Left ventricle myocardium inferior (tissue), 1 donor: ENCODE data around the gene SEMA7A. TPM values are rescaled to one million over a fixed set of nuclear protein-coding genes. Genes with fewer than 3 reads are reported as not detected.

Experiments used
- DNase-seq: peaks from one replicate; pipeline ENCODE4 v3.0.0-alpha.2; 2020
- H3K27ac ChIP-seq: fragments of 200-600 bp; replicated peaks from 2 replicates; pipeline ENCODE4 v1.8.0; 2021
- H3K27me3 ChIP-seq: fragments of 200-600 bp; 2 replicates; pipeline ENCODE4 v1.8.0; 2021; ENCODE audit warnings: low read depth
- H3K36me3 ChIP-seq: fragments of 200-600 bp; 2 replicates; pipeline ENCODE4 v1.8.0; 2021
- H3K4me1 ChIP-seq: fragments of 200-600 bp; 2 replicates; pipeline ENCODE4 v1.8.0; 2021
- H3K4me3 ChIP-seq: fragments of 200-600 bp; 2 replicates; pipeline ENCODE4 v1.8.0; 2021; ENCODE audit warnings: mild to moderate bottlenecking, moderate library complexity
- H3K9me3 ChIP-seq: fragments of 200-600 bp; replicated peaks from 2 replicates; pipeline ENCODE4 v1.8.0; 2021
- intact Hi-C: fragments of 100-400 bp; cut with micrococcal nuclease; formaldehyde crosslinking; loops from one replicate; pipeline ENCODE4 v1.11.0; 2022
- total RNA-seq: library from RNA; stranded (reverse); fragmentation: NEBNext Ultra II Directional; extraction: Animal tissue kit (Norgen Biotek cat#: 25700); gene quantifications from one replicate; pipeline ENCODE4 v1.2.1, GENCODE V29; 2021
- TF ChIP-seq, protein P1 (sequence below): fragments of 200-600 bp; IDR thresholded peaks from 2 replicates; pipeline ENCODE4 v1.8.0; 2021; ENCODE audit warnings: antibody characterized with exemption, mild to moderate bottlenecking, borderline replicate concordance
- donor health status: DM: no; HTN: yes; CAD: no; lungs with severe emphysema.

Gene SEMA7A
- total RNA-seq, 1 donor from 2014 or later, result 1.5 TPM

DNA sequence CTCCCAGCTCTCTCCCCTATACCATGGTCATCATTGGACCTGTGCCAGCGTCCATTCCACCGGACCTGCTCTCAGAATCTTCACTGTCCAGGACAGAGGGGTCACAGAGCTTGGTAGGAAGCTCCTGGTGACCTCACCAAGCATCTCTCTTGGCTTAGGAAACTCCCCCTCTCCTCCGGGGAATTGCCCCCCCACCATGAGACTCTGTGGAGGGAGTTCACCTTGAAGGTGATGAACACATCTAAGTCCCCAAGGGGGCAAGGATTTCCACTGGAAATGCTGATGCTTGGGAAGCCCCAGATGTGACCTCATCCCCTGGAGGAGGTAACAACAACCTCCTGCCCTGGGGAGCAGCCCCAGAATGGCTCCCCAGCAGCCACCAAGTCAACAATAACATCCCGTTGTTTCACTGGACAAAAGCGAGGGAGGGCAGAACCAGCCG lies 3.2 kb downstream of the SEMA7A start:
- Histone ChIP-seq H3K27ac (no peak overlapping the region), H3K4me3 (no peak overlapping the region), H3K4me1 (peaks cover 26% of the 10 kb centered on the region), H3K36me3 (no peaks in the 10 kb centered on the region), H3K9me3 (no peaks in the 10 kb centered on the region), H3K27me3 (peaks cover 16% of the 10 kb centered on the region)
- DNase-seq, result no peak
- TF ChIP-seq, protein P1, sequence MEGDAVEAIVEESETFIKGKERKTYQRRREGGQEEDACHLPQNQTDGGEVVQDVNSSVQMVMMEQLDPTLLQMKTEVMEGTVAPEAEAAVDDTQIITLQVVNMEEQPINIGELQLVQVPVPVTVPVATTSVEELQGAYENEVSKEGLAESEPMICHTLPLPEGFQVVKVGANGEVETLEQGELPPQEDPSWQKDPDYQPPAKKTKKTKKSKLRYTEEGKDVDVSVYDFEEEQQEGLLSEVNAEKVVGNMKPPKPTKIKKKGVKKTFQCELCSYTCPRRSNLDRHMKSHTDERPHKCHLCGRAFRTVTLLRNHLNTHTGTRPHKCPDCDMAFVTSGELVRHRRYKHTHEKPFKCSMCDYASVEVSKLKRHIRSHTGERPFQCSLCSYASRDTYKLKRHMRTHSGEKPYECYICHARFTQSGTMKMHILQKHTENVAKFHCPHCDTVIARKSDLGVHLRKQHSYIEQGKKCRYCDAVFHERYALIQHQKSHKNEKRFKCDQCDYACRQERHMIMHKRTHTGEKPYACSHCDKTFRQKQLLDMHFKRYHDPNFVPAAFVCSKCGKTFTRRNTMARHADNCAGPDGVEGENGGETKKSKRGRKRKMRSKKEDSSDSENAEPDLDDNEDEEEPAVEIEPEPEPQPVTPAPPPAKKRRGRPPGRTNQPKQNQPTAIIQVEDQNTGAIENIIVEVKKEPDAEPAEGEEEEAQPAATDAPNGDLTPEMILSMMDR, result no peak
- intact Hi-C loops, result no loop called here

- Histone ChIP-seq H3K27ac (no peak overlapping the region), H3K36me3 (no peaks in the 10 kb centered on the region), H3K27me3 (peaks cover 16% of the 10 kb centered on the region), H3K4me1 (peaks cover 26% of the 10 kb centered on the region), H3K4me3 (no peak overlapping the region), H3K9me3 (no peaks in the 10 kb centered on the region)
- intact Hi-C loops, result no loop called here
- TF ChIP-seq, protein P1, result no peak
- DNase-seq, result no peak
These were observed 3.9 kb downstream of the SEMA7A start for GRCh38 chr15:74429781-74430400.

GRCh38 chr15:74428970-74429780 lies 4.6 kb downstream of the SEMA7A start:
- no peak for DNase-seq
- Histone ChIP-seq H3K27me3 (peaks cover 16% of the 10 kb centered on the region), H3K36me3 (no peaks in the 10 kb centered on the region), H3K9me3 (no peaks in the 10 kb centered on the region), H3K4me1 (peaks cover 21% of the 10 kb centered on the region), H3K27ac (no peak overlapping the region), H3K4me3 (no peak overlapping the region)
- TF ChIP-seq, protein P1, result no peak
- intact Hi-C loops, result no loop called here

GRCh38 chr15:74428442-74428787 lies 5.3 kb downstream of the SEMA7A start:
- no peak for DNase-seq
- intact Hi-C loops, result no loop called here
- H3K4me3 ChIP-seq, result no peak overlapping the region
- no peaks in the 10 kb centered on the region for H3K36me3 ChIP-seq
- peaks cover 14% of the 10 kb centered on the region for H3K27me3 ChIP-seq
- TF ChIP-seq, protein P1, result no peak
- no peak overlapping the region for H3K27ac ChIP-seq
- H3K4me1 ChIP-seq, result peaks cover 21% of the 10 kb centered on the region
- no peaks in the 10 kb centered on the region for H3K9me3 ChIP-seq

DNA sequence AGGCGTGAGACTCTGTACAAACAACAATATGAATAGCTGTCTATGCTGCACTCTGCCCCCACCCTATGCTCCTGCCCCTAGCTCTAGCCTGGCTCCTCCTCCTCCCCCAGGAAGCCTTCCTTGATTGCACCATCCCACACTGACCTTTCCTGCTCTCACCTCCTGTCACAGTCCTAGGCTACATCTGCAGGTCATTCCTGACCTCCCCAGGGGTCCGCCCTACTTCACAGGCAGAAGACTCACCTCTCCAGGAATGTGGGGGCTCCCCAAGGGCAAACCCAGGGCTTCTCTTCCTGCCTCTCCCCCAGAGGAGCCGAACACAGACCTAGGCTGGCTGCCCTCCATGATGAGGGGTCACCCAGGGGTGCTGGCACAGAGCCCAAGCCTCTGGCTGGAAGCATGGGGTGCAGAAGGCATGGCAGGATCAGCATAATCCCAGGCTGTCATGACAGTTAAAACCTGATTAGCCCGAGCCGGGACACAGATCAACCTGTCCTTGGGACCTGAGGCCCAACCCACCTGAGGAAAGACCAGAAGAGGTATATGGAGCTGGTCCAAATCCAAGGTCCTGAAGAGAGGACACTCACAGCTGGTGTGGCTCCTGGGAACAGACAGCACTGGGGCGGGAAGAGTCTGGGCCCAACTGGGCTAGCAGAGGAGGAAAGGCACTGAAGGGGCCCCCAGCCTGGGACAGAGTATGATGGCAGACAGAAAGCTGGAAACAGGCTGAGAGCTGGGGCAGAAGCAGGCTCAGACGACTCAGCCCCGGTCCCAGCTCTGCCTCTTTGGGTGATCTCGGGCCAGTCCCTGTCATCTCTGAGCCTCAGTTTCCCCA lies 5.9 kb downstream of the SEMA7A start:
- no peak overlapping the region for H3K4me3 ChIP-seq
- H3K36me3 ChIP-seq, result no peaks in the 10 kb centered on the region
- H3K4me1 ChIP-seq, result peaks cover 21% of the 10 kb centered on the region
- peaks cover 8% of the 10 kb centered on the region for H3K27me3 ChIP-seq
- DNase-seq, result no peak
- intact Hi-C loops, result no loop called here
- no peak overlapping the region for H3K27ac ChIP-seq
- TF ChIP-seq, protein P1, result no peak
- no peaks in the 10 kb centered on the region for H3K9me3 ChIP-seq
